Caco-2 (cell line): ENCODE data around the gene SHMT2. TPM values are rescaled to one million over a fixed set of nuclear protein-coding genes. Genes with fewer than 3 reads are reported as not detected.

Experiments used
- BruUV-seq: library from RNA; stranded (reverse); fragments of 400-500 nt; replicated peaks from 2 replicates; lab custom pipeline; 2021; lab: Mats Ljungman, UMichigan
- CTCF ChIA-PET: fragments of 300-600 bp; sonication (Branson Sonifier 250); formaldehyde crosslinking; loops from one replicate; lab custom pipeline; 2022; ENCODE audit warnings: antibody characterized with exemption; lab: Charles Lee
- POLR2A ChIA-PET: fragments of 300-600 bp; sonication (Branson Sonifier 250); formaldehyde crosslinking; loops from one replicate; lab custom pipeline; 2022; ENCODE audit warnings: antibody characterized with exemption; lab: Charles Lee
- DNase-seq, 2 experiments: peaks; one replicate each; pipeline versions ENCODE4 v3.0.0 to v3.0.0-alpha.2; 2020 to 2022
- H3K27me3 ChIP-seq: replicated peaks from 2 replicates; pipeline ENCODE4 v1.6.0; 2011; ENCODE audit warnings: low read length; ENCODE audit not compliant: control insufficient read depth, insufficient read depth
- H3K36me3 ChIP-seq: 2 replicates; pipeline ENCODE4 v1.5.1; 2011; ENCODE audit warnings: low read length; ENCODE audit not compliant: control insufficient read depth, insufficient read depth
- H3K4me1 ChIP-seq: fragments of 250-450 bp; sonication (Bioruptor Pico); 2 replicates; pipeline ENCODE4 v1.5.1; 2020; ENCODE audit warnings: mild to moderate bottlenecking
- H3K4me3 ChIP-seq: 2 replicates; pipeline ENCODE4 v1.5.1; 2011; ENCODE audit warnings: low read depth, mild to moderate bottlenecking, control low read depth, low read length
- H3K9me3 ChIP-seq: fragments of 250-450 bp; sonication (Bioruptor Pico); 2 replicates; pipeline ENCODE4 v1.5.1; 2020; ENCODE audit warnings: mild to moderate bottlenecking, moderate library complexity
- H3K27ac Mint-ChIP-seq: one replicate; pipeline ENCODE4 v1.8.0; 2022; ENCODE audit warnings: mixed read lengths; ENCODE audit not compliant: unreplicated experiment
- H3K27me3 Mint-ChIP-seq: one replicate; pipeline ENCODE4 v1.8.0; 2022; ENCODE audit warnings: mixed read lengths; ENCODE audit not compliant: insufficient read depth, unreplicated experiment
- H3K36me3 Mint-ChIP-seq: one replicate; pipeline ENCODE4 v1.8.0; 2022; ENCODE audit warnings: mild to moderate bottlenecking, mixed read lengths; ENCODE audit not compliant: insufficient read depth, unreplicated experiment
- H3K4me1 Mint-ChIP-seq: one replicate; pipeline ENCODE4 v1.8.0; 2022; ENCODE audit warnings: low read depth, mixed read lengths; ENCODE audit not compliant: unreplicated experiment
- H3K4me3 Mint-ChIP-seq: one replicate; pipeline ENCODE4 v1.8.0; 2022; ENCODE audit warnings: mild to moderate bottlenecking, moderate library complexity, mixed read lengths; ENCODE audit not compliant: unreplicated experiment
- H3K9me3 Mint-ChIP-seq: one replicate; pipeline ENCODE4 v1.8.0; 2022; ENCODE audit warnings: mixed read lengths; ENCODE audit not compliant: unreplicated experiment
- CTCF ChIP-seq, 2 experiments: fragments of 200-600 bp in 1 of 2; IDR thresholded peaks; 1 replicate in 1 of 2; 2 replicates in 1 of 2; pipeline versions ENCODE4 v1.5.1 to v1.8.0; 2011 to 2022; ENCODE audit warnings: antibody characterized with exemption in 1 of 2, control low read depth in 1 of 2, inconsistent platforms in 1 of 2, low read depth in 1 of 2, low read length in 1 of 2, mild to moderate bottlenecking in 1 of 2, moderate library complexity in 1 of 2; ENCODE audit not compliant: insufficient read depth in 1 of 2, severe bottlenecking in 1 of 2, unreplicated experiment in 1 of 2
- intact Hi-C: fragments of 100-400 bp; cut with micrococcal nuclease; formaldehyde crosslinking; loops from one replicate; pipeline ENCODE4 v1.10.0; 2022; ENCODE audit not compliant: unreplicated experiment
- total RNA-seq: library from RNA; stranded (reverse); gene quantifications from 2 replicates; pipeline ENCODE4 v1.2.3, GENCODE V29; 2022

SHMT2 gene
- total RNA-seq, 1 experiment from 2014 or later = 466 TPM

GRCh38 chr12:57240066-57240921 lies 10.8 kb downstream of the SHMT2 start:
- H3K4me3 Mint-ChIP-seq = peak overlapping the region; percentile 79
- DNase-seq = peak; percentile 63 to 64
- H3K27ac Mint-ChIP-seq = peak overlapping the region; percentile 45
- TSS peak; percentile 55 for BruUV-seq
- H3K4me1 Mint-ChIP-seq = peaks cover 43% of the 10 kb centered on the region
- peak in 1 of 2 experiments; percentile 0 for TF ChIP-seq CTCF (IDR thresholded peaks at IDR 0.05; ENCODE audit: insufficient read depth in 1 of 2, low read depth in 1 of 2, low read length in 1 of 2, severe bottlenecking in 1 of 2, unreplicated experiment in 1 of 2)
- intact Hi-C loops = no loop called here
- Histone ChIP-seq H3K36me3 (no peaks in the 10 kb centered on the region), H3K4me3 (peak overlapping the region; percentile 35), H3K4me1 (peaks cover 19% of the 10 kb centered on the region), H3K27me3 (peaks cover 9% of the 10 kb centered on the region), H3K9me3 (no peaks in the 10 kb centered on the region)
- ChIA-PET CTCF (interaction anchor here (0.7 to 6.4 kb wide), 7 partner anchors 11 to 219 kb away, joined by 3 to 80 read pairs (median 4); partner anchors contain the start of genes GLI1 and SHMT2), POLR2A (interaction anchor here (0.5 to 3.3 kb wide), 5 partner anchors 11 to 240 kb away, joined by 3 to 36 read pairs (median 5); partner anchors contain the start of genes INHBE and SHMT2)
- H3K36me3 Mint-ChIP-seq = peaks cover 63% of the 10 kb centered on the region
- peaks cover 7% of the 10 kb centered on the region for H3K27me3 Mint-ChIP-seq
- H3K9me3 Mint-ChIP-seq = no peaks in the 10 kb centered on the region

GRCh38 chr12:57240926-57241401 lies 11.5 kb downstream of the SHMT2 start:
- no peaks in the 10 kb centered on the region for H3K9me3 ChIP-seq
- POLR2A ChIA-PET = interaction anchor here (0.5 to 3.3 kb wide), 2 partner anchors 11 to 214 kb away, joined by 5 to 36 read pairs; partner anchors contain the start of genes INHBE and SHMT2
- Mint-ChIP-seq H3K27me3 (peaks cover 7% of the 10 kb centered on the region), H3K4me3 (peak overlapping the region; percentile 79), H3K27ac (peak overlapping the region; percentile 44), H3K36me3 (peaks cover 56% of the 10 kb centered on the region), H3K4me1 (peaks cover 43% of the 10 kb centered on the region), H3K9me3 (no peaks in the 10 kb centered on the region)
- no peak for TF ChIP-seq CTCF (IDR thresholded peaks at IDR 0.05; ENCODE audit: insufficient read depth in 1 of 2, low read depth in 1 of 2, low read length in 1 of 2, severe bottlenecking in 1 of 2, unreplicated experiment in 1 of 2)
- intact Hi-C loops = no loop called here
- DNase-seq = peak in 1 of 2 experiments; percentile 47
- peaks cover 19% of the 10 kb centered on the region for H3K4me1 ChIP-seq
- peak overlapping the region; percentile 35 for H3K4me3 ChIP-seq
- no TSS peak for BruUV-seq
- CTCF ChIA-PET = interaction anchor here (0.5 to 6.4 kb wide), 5 partner anchors 11 to 212 kb away, joined by 3 to 80 read pairs (median 4); partner anchors contain the start of gene SHMT2
- H3K36me3 ChIP-seq = no peaks in the 10 kb centered on the region
- peaks cover 9% of the 10 kb centered on the region for H3K27me3 ChIP-seq
